ENCODE results near the gene APH1B. TPM values are rescaled to one million over a fixed set of nuclear protein-coding genes. Genes with fewer than 3 reads are reported as not detected.

APH1B gene
- total and polyA plus RNA-seq, 4 donors = 2.0 to 10.6 (median 4.6) TPM

DNA sequence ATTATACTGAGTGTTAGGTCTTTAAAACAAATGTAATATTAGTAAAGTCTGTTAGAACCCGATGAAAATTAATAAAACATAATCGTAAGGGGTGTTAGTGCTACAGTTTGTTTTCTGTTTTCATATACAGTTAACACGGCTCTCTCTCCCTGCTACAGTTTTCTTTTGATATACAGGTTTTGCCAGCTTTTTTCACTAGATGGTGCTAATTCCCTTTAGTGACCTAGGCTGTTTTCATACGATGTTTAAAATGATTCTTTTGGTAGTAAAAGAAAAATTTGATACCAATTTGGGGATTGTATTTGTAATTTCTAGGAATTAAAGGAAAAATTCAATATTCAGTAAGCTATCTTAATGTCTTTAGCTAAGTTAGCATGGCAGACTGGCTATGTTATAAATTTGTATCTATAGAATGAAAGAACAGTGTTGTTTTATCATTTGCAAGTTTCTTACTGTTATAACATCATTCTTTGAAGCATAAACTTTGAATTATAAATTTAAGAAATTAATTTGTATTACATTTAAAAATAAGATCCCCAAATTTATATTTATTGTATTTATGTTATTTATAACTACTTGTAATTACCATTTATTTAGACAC lies 11.5 kb downstream of the APH1B start:
- no peak for TF ChIP-seq HNF4G (IDR thresholded peaks at IDR 0.05)
- peak; percentile 93 to 96 for TF ChIP-seq RAD21 (IDR thresholded peaks at IDR 0.05)
- peak; percentile 71 for TF ChIP-seq CTCF (IDR thresholded peaks at IDR 0.05; ENCODE audit: low read depth, low read length, missing input control)
- no peak for TF ChIP-seq YY1 (IDR thresholded peaks at IDR 0.05)
- WGBS = 1% methylated on average over 4 of the region's 4 CpGs
- Histone ChIP-seq H3K27ac (ENCODE audit: low read depth in 1 of 2, low read length in 2 of 2) (no peak overlapping the region), H3K4me3 (ENCODE audit: low read depth in 1 of 3, low read length in 3 of 3) (no peak overlapping the region), H3K4me1 (ENCODE audit: control insufficient read depth in 4 of 4, insufficient read depth in 4 of 4, low read length in 3 of 4) (peaks cover 0 to 2% (median 0%) of the 10 kb centered on the region in 4 donors), H3K9ac (ENCODE audit: low read depth in 1 of 2, low read length in 2 of 2) (no peak overlapping the region), H3K9me3 (ENCODE audit: control insufficient read depth in 4 of 4, low read length in 3 of 4) (no peaks in the 10 kb centered on the region), H3K36me3 (ENCODE audit: control insufficient read depth in 4 of 4, insufficient read depth in 3 of 4, low read depth in 1 of 4, low read length in 3 of 4) (no peaks in the 10 kb centered on the region), H3K27me3 (ENCODE audit: control insufficient read depth in 4 of 4, insufficient read depth in 4 of 4, low read length in 3 of 4) (no peaks in the 10 kb centered on the region)
- DNase-seq (ENCODE audit: low spot score) = no peak

DNA sequence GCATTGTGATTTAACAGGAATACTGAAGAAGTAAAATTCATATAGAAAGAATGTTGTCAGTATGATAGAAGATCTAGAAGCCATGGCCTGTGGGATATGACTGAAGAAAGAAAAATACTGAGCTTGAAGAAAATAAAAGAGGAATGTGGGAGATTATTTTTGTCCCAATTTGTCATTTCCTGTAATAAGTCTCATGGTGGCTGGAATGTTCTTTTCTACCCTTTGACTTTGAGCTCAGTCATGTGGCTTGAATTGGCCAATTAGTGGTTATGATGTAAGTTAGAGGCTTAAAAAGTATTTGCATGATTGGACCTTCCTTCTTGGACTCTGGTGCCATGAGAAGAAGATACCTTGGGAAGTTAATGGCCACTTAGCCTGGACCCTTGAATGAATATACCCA lies 14.1 kb downstream of the APH1B start:
- DNase-seq (ENCODE audit: low spot score) = no peak
- TF ChIP-seq HNF4A (conservative IDR thresholded peaks at IDR 0.05) = no peak
- TF ChIP-seq, protein P1, sequence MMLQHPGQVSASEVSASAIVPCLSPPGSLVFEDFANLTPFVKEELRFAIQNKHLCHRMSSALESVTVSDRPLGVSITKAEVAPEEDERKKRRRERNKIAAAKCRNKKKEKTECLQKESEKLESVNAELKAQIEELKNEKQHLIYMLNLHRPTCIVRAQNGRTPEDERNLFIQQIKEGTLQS (IDR thresholded peaks at IDR 0.05) = no peak
- no peak for TF ChIP-seq MAX (IDR thresholded peaks at IDR 0.05)
- no peak for TF ChIP-seq GABPA (IDR thresholded peaks at IDR 0.05 in 1 of 2, conservative IDR thresholded peaks at IDR 0.05 in 1 of 2)
- TF ChIP-seq CTCF (IDR thresholded peaks at IDR 0.05; ENCODE audit: low read depth, low read length, missing input control) = no peak
- TF ChIP-seq NR2F2 (IDR thresholded peaks at IDR 0.05) = peak; percentile 13
- no peak for TF ChIP-seq TAF1 (conservative IDR thresholded peaks at IDR 0.05)
- Histone ChIP-seq H3K4me3 (ENCODE audit: low read depth in 1 of 3, low read length in 3 of 3) (no peak overlapping the region), H3K27me3 (ENCODE audit: control insufficient read depth in 4 of 4, insufficient read depth in 4 of 4, low read length in 3 of 4) (no peaks in the 10 kb centered on the region), H3K4me1 (ENCODE audit: control insufficient read depth in 4 of 4, insufficient read depth in 4 of 4, low read length in 3 of 4) (peaks cover 0 to 2% (median 1%) of the 10 kb centered on the region in 4 donors), H3K36me3 (ENCODE audit: control insufficient read depth in 4 of 4, insufficient read depth in 3 of 4, low read depth in 1 of 4, low read length in 3 of 4) (no peaks in the 10 kb centered on the region), H3K9me3 (ENCODE audit: control insufficient read depth in 4 of 4, low read length in 3 of 4) (no peaks in the 10 kb centered on the region), H3K9ac (ENCODE audit: low read depth in 1 of 2, low read length in 2 of 2) (no peak overlapping the region), H3K27ac (ENCODE audit: low read depth in 1 of 2, low read length in 2 of 2) (no peak overlapping the region)

DNA sequence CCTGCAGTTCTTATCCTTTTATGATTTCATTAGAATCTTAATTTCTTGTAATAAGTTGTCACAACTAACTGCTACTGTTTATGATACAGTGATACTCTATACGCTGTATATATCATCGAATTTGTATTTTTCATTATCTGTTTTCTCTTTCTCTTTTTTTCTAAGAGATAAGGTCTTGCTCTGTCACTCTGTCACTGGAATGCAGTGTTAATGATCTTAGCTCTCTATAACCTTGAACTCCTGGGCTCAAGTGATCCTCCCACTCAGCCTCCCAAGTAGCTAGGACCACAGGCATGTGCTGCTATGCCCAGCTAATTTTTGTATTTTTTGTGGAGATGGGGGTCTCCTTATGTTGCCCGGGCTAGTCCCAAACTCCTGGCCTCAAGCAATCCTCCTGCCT lies 14.8 kb downstream of the APH1B start:
- no peak for DNase-seq (ENCODE audit: low spot score)
- TF ChIP-seq FOXA1 (IDR thresholded peaks at IDR 0.05) = no peak
- no peak for TF ChIP-seq EGR1 (IDR thresholded peaks at IDR 0.05; ENCODE audit: low read depth in 2 of 2)
- TF ChIP-seq CTCF (IDR thresholded peaks at IDR 0.05; ENCODE audit: low read depth, low read length, missing input control) = no peak
- no peak for TF ChIP-seq FOXA2 (IDR thresholded peaks at IDR 0.05)
- TF ChIP-seq REST (IDR thresholded peaks at IDR 0.05) = no peak
- no peak for TF ChIP-seq YY1 (IDR thresholded peaks at IDR 0.05)
- TF ChIP-seq MAX (IDR thresholded peaks at IDR 0.05) = no peak
- TF ChIP-seq NR2F2 (IDR thresholded peaks at IDR 0.05) = no peak
- no peak for TF ChIP-seq SP1 (IDR thresholded peaks at IDR 0.05)
- TF ChIP-seq RAD21 (IDR thresholded peaks at IDR 0.05) = no peak
- TF ChIP-seq HNF4A (conservative IDR thresholded peaks at IDR 0.05) = no peak
- no peak for TF ChIP-seq HNF4G (IDR thresholded peaks at IDR 0.05)

More for the DNA sequence above, 14.8 kb downstream of the APH1B start:
- 90% methylated on average over 3 of the region's 3 CpGs for WGBS
- peaks cover 0 to 2% (median 1%) of the 10 kb centered on the region in 4 donors for H3K4me1 ChIP-seq (ENCODE audit: control insufficient read depth in 4 of 4, insufficient read depth in 4 of 4, low read length in 3 of 4)
- no peaks in the 10 kb centered on the region for H3K9me3 ChIP-seq (ENCODE audit: control insufficient read depth in 4 of 4, low read length in 3 of 4)
- no peak overlapping the region for H3K27ac ChIP-seq (ENCODE audit: low read depth in 1 of 2, low read length in 2 of 2)
- no peaks in the 10 kb centered on the region for H3K36me3 ChIP-seq (ENCODE audit: control insufficient read depth in 4 of 4, insufficient read depth in 3 of 4, low read depth in 1 of 4, low read length in 3 of 4)
- no peaks in the 10 kb centered on the region for H3K27me3 ChIP-seq (ENCODE audit: control insufficient read depth in 4 of 4, insufficient read depth in 4 of 4, low read length in 3 of 4)
- no peak overlapping the region for H3K4me3 ChIP-seq (ENCODE audit: low read depth in 1 of 3, low read length in 3 of 3)
- no peak overlapping the region for H3K9ac ChIP-seq (ENCODE audit: low read depth in 1 of 2, low read length in 2 of 2)
